Measurements from ENCODE around the gene MEOX1. TPM values are rescaled to one million over a fixed set of nuclear protein-coding genes. Genes with fewer than 3 reads are reported as not detected.

Gene MEOX1
- total and polyA plus RNA-seq, 2 donors (not counting 1 experiment from before 2014, with no cell fraction given): not detected

DNA sequence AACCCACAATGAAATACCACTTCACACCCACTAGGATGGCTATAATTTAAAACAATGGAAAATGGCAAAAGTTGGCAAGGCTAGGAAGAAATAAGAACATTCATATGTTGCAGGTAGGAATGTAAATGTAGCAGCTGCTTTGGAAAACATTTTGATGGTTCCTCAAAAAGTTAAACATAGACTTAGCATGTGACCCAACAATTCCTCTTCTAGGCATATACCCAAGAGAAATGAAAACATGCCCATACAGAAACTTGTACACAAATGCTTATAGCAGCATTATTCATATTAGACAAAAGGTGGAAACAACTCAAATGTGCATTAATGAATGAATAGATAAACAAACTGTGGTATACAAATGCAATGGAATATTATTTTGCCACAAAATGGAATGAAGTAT is 36.1 kb downstream of the MEOX1 start:
- Histone ChIP-seq H4K20me1 (ENCODE audit: control insufficient read depth, insufficient read depth, low read length, poor library complexity, severe bottlenecking) (no peaks in the 10 kb centered on the region), H3K4me1 (ENCODE audit: control insufficient read depth in 2 of 2, insufficient read depth in 2 of 2, low read length in 2 of 2) (no peaks in the 10 kb centered on the region), H3K79me2 (ENCODE audit: control insufficient read depth, insufficient read depth, low read length) (no peaks in the 10 kb centered on the region), H2AFZ (ENCODE audit: insufficient read depth, low read depth, low read length, poor library complexity, severe bottlenecking) (no peak overlapping the region), H3K4me2 (replicated peaks; ENCODE audit: low read depth, low read length, poor library complexity, severe bottlenecking) (no peak overlapping the region), H3K27ac (ENCODE audit: low read length in 2 of 2) (no peak overlapping the region), H3K4me3 (ENCODE audit: control extremely low read depth in 1 of 5, extremely low read depth in 1 of 5, insufficient read depth in 1 of 5, low read depth in 2 of 5, low read length in 4 of 5) (no peak overlapping the region), H3K9ac (ENCODE audit: low read length) (no peak overlapping the region), H3K27me3 (replicated peaks in 1 of 4; ENCODE audit: control extremely low read depth in 1 of 4, control insufficient read depth in 3 of 4, insufficient read depth in 4 of 4, low read length in 3 of 4) (peaks cover 0 to 6% (median 0%) of the 10 kb centered on the region in 4 experiments), H3K36me3 (replicated peaks in 1 of 2; ENCODE audit: control extremely low read depth in 1 of 2, control insufficient read depth in 1 of 2, extremely low read depth in 1 of 2, insufficient read depth in 2 of 2, low read length in 1 of 2) (no peaks in the 10 kb centered on the region), H3K9me3 (ENCODE audit: control extremely low read depth in 1 of 3, control insufficient read depth in 2 of 3, insufficient read depth in 1 of 3, low read length in 2 of 3) (no peaks in the 10 kb centered on the region)
- Mint-ChIP-seq H3K27ac (no peak overlapping the region), H3K4me1 (no peaks in the 10 kb centered on the region), H3K27me3 (peaks cover 38% of the 10 kb centered on the region), H3K9me3 (ENCODE audit: insufficient read depth) (no peaks in the 10 kb centered on the region), H3K4me3 (no peak overlapping the region)
- ChIA-PET POLR2A (no interaction called here), CTCF (no interaction called here)
- DNase-seq (no peak), ATAC-seq (ENCODE audit: low read depth) (no peak)
- intact Hi-C loops (cut with micrococcal nuclease): no loop called here
- TF ChIP-seq, protein P1, sequence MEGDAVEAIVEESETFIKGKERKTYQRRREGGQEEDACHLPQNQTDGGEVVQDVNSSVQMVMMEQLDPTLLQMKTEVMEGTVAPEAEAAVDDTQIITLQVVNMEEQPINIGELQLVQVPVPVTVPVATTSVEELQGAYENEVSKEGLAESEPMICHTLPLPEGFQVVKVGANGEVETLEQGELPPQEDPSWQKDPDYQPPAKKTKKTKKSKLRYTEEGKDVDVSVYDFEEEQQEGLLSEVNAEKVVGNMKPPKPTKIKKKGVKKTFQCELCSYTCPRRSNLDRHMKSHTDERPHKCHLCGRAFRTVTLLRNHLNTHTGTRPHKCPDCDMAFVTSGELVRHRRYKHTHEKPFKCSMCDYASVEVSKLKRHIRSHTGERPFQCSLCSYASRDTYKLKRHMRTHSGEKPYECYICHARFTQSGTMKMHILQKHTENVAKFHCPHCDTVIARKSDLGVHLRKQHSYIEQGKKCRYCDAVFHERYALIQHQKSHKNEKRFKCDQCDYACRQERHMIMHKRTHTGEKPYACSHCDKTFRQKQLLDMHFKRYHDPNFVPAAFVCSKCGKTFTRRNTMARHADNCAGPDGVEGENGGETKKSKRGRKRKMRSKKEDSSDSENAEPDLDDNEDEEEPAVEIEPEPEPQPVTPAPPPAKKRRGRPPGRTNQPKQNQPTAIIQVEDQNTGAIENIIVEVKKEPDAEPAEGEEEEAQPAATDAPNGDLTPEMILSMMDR (IDR thresholded peaks at IDR 0.05): no peak
- TF ChIP-seq EZH2 (IDR thresholded peaks at IDR 0.05; ENCODE audit: borderline replicate concordance, insufficient read depth, low read depth, low read length, poor library complexity, severe bottlenecking): no peak

DNA sequence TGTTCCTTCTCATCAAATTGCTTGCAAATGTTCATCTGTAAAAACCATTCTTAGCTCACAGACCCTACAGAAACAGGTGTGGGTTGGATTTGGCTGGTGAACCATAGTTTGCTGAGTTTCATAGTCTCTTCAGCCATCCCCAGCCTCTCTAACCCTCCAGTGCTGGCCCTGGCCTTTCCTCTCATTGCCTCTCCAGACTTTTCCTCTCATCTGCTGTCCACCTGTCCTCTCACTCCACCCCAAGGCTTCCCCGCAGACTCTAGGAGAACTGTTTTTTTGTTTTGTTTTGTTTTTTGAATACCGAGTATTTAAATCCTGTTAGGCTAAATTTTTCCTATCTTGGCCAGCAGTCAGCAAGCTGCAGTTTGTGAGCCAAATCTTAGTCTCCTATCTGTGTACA is 41.1 kb downstream of the MEOX1 start:
- H4K20me1 ChIP-seq (ENCODE audit: control insufficient read depth, insufficient read depth, low read length, poor library complexity, severe bottlenecking): no peaks in the 10 kb centered on the region
- peaks cover 21% of the 10 kb centered on the region for H3K27me3 Mint-ChIP-seq
- DNase-seq (no peak), ATAC-seq (ENCODE audit: low read depth) (no peak)
- TF ChIP-seq, protein P1 (IDR thresholded peaks at IDR 0.05): no peak
- no peak for TF ChIP-seq EZH2 (IDR thresholded peaks at IDR 0.05; ENCODE audit: borderline replicate concordance, insufficient read depth, low read depth, low read length, poor library complexity, severe bottlenecking)
- H3K4me1 ChIP-seq (ENCODE audit: control insufficient read depth in 2 of 2, insufficient read depth in 2 of 2, low read length in 2 of 2): no peaks in the 10 kb centered on the region
- no peaks in the 10 kb centered on the region for H3K79me2 ChIP-seq (ENCODE audit: control insufficient read depth, insufficient read depth, low read length)
- no peak overlapping the region for H3K9ac ChIP-seq (ENCODE audit: low read length)
- H3K9me3 ChIP-seq (ENCODE audit: control extremely low read depth in 1 of 3, control insufficient read depth in 2 of 3, insufficient read depth in 1 of 3, low read length in 2 of 3): no peaks in the 10 kb centered on the region
- no peak overlapping the region for H3K27ac Mint-ChIP-seq
- H3K27ac ChIP-seq (ENCODE audit: low read length in 2 of 2): no peak overlapping the region
- H3K27me3 ChIP-seq (replicated peaks in 1 of 4; ENCODE audit: control extremely low read depth in 1 of 4, control insufficient read depth in 3 of 4, insufficient read depth in 4 of 4, low read length in 3 of 4): peaks cover 0 to 6% (median 0%) of the 10 kb centered on the region in 4 experiments
- WGBS (ENCODE audit: insufficient coverage): 100% methylated on average over 1 of the region's 2 CpGs
- no peaks in the 10 kb centered on the region for H3K36me3 ChIP-seq (replicated peaks in 1 of 2; ENCODE audit: control extremely low read depth in 1 of 2, control insufficient read depth in 1 of 2, extremely low read depth in 1 of 2, insufficient read depth in 2 of 2, low read length in 1 of 2)
- no peaks in the 10 kb centered on the region for H3K4me1 Mint-ChIP-seq
- H3K4me2 ChIP-seq (replicated peaks; ENCODE audit: low read depth, low read length, poor library complexity, severe bottlenecking): no peak overlapping the region
- no peak overlapping the region for H2AFZ ChIP-seq (ENCODE audit: insufficient read depth, low read depth, low read length, poor library complexity, severe bottlenecking)
- intact Hi-C loops (cut with micrococcal nuclease): no loop called here
- H3K4me3 Mint-ChIP-seq: no peak overlapping the region
- no peaks in the 10 kb centered on the region for H3K9me3 Mint-ChIP-seq (ENCODE audit: insufficient read depth)
- H3K4me3 ChIP-seq (ENCODE audit: control extremely low read depth in 1 of 5, extremely low read depth in 1 of 5, insufficient read depth in 1 of 5, low read depth in 2 of 5, low read length in 4 of 5): no peak overlapping the region
- ChIA-PET CTCF (no interaction called here), POLR2A (interaction anchor here (0.6 kb wide), 1 partner anchor 1787 kb away, joined by 4 read pairs; no protein-coding TSS in a partner anchor)
